Epithelial cell of esophagus (primary cell): ENCODE data around the gene GKAP1.
"Not testable (repeated sequence)": the region's sequence is repeated elsewhere in the genome, so short reads cannot be mapped to it uniquely, and the experiment has no call there.

ENCODE experiments used
- DNase-seq: peaks from one replicate; pipeline ENCODE4 v3.0.0; 2010; ENCODE audit warnings: low read depth
- H3K4me3 ChIP-seq: 2 replicates; pipeline ENCODE4 v1.5.1; 2011; ENCODE audit warnings: mild to moderate bottlenecking, low read length, control low read depth
- TF ChIP-seq, protein P1 (sequence below): IDR thresholded peaks from 2 replicates; pipeline ENCODE4 v1.5.1; 2011; ENCODE audit warnings: low read depth, mild to moderate bottlenecking, low read length, control low read depth, inconsistent platforms; ENCODE audit not compliant: insufficient read depth; ENCODE audit errors: missing control alignments

Gene GKAP1

DNA sequence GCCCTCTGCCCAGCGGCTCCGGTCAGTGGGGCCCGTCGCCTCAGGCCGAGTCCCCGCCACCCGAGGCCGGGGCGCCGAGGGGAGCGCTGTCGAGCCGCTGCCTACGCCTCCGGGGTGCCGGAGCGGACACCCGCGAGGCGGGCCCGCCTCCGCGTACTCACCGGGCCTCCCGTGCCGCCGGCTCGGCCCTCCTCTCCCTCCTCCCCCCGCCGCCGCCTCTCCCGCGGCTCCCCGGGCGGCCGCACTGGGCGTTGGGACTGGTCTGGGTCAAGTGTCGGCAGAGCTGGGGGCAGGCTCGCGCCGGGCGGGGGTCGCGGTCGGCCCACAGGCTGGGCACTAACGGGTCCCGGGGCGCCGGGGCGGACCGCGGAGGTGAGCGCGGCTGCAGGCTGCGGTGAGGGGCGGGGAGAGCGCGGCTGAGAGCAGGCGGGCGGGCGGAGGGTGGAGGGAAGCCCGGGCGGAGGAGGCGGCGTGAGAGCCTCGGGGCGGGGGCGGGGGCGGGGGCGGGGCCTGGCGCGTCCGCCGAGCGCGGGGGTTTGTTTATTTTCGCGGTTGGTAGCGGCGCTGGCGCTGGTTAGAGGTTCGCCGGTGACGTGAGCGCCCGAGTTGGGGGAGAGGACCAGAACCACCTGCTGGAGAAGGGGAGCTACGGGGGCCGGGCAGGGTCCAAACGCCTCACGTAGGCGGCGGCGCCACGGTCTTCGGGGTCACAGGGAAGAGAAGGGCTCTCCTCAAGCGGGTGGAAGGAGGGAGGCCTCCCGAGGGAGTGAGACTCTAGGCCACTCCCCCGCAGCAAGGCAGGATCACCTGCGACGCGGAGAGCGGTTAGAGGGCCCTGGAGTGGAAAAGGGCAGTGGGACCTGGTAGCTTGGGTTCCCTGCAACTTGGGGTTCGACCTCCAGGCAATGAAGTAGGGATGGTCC, at the start of gene GKAP1:
TSS of gene GKAP1 (minus strand) at position 414 of the 923 bp plus-strand sequence. CDS start 11,252 bp downstream, outside the sequence.
- peak within 1 kb of the TSS; percentile 48 for H3K4me3 ChIP-seq
- DNase-seq, result peak; percentile 63

DNA sequence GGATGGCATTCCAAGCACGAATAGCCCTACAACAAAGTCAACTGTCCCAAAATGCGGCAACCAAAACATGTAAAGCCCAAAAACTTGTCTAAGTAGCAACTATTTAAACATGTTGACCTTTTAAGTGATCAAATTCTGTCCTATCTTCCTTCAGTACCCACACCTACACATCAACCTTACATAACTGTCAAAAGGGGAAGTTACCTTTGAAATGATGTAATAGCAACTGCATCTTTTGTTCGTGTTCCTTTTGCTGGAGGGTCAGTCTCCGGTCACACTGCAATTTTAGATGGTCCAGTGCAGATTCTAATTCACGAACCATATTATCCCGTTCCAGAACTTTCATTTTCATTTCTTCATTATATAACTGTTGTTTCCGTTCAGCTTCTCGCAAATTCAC, 32.3 kb upstream of the GKAP1 start:
- not testable (repeated sequence) for DNase-seq, H3K4me3 ChIP-seq

DNA sequence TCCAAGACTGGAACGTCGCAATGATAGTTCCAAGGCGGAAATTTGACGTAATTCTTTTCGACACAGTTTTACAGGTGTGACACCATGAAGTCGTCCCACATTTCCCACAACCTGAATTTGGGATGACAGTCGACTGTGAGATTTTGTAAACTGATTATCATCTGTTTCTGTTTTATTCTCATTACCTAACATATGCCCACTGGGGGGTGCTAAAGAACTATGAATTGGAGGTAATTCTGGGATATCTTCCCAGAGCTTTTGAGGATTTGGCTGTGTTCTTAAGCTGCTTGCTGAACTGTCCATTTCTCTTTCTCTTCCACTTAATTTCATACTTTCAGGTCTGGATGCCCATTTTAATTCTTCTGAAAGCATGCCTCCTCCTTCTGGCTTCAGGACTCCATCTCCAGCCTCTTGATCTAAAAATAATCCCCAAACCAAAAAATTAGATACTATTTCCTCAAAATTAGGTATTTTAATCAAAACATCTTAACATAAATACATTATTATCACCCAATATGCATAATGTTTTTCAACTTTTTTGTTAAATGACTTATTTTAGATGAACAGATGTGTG, 19.6 kb upstream of the GKAP1 start:
- H3K4me3 ChIP-seq, result not testable (repeated sequence)

DNA sequence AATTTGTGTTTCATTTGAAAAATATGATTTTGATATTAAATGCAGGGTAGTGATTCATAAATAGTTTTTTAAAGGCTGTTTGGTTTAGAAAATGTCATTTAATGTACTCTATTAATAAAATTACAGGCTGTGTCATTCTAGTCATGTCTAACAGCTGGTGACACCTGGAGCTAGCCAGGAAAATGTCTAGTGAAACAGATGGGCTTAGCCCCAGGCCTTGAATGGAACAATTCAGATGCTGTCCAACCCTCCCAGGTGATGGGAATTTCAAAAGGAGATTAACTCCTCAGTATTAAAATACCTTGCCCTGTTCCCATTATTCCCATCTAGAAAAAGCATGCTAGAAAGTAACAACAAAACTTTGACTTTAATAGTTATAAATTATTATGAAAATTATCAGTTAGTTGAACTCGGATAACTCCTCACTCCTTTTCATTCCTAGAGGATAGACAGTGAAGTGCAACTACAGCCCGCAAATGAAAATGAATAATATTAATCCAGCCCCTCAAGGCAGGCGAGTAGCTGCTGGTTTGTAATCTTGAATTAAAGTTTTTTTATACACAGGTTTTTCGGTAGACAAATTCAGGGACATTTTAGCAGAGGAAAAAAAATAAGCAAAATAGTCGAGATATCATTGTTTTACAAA, 13.0 kb upstream of the GKAP1 start:
- TF ChIP-seq, protein P1, sequence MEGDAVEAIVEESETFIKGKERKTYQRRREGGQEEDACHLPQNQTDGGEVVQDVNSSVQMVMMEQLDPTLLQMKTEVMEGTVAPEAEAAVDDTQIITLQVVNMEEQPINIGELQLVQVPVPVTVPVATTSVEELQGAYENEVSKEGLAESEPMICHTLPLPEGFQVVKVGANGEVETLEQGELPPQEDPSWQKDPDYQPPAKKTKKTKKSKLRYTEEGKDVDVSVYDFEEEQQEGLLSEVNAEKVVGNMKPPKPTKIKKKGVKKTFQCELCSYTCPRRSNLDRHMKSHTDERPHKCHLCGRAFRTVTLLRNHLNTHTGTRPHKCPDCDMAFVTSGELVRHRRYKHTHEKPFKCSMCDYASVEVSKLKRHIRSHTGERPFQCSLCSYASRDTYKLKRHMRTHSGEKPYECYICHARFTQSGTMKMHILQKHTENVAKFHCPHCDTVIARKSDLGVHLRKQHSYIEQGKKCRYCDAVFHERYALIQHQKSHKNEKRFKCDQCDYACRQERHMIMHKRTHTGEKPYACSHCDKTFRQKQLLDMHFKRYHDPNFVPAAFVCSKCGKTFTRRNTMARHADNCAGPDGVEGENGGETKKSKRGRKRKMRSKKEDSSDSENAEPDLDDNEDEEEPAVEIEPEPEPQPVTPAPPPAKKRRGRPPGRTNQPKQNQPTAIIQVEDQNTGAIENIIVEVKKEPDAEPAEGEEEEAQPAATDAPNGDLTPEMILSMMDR, result peak; percentile 8
- not testable (repeated sequence) for H3K4me3 ChIP-seq, DNase-seq

More for the DNA sequence above, 19.6 kb upstream of the GKAP1 start:
- DNase-seq, result not testable (repeated sequence)

DNA sequence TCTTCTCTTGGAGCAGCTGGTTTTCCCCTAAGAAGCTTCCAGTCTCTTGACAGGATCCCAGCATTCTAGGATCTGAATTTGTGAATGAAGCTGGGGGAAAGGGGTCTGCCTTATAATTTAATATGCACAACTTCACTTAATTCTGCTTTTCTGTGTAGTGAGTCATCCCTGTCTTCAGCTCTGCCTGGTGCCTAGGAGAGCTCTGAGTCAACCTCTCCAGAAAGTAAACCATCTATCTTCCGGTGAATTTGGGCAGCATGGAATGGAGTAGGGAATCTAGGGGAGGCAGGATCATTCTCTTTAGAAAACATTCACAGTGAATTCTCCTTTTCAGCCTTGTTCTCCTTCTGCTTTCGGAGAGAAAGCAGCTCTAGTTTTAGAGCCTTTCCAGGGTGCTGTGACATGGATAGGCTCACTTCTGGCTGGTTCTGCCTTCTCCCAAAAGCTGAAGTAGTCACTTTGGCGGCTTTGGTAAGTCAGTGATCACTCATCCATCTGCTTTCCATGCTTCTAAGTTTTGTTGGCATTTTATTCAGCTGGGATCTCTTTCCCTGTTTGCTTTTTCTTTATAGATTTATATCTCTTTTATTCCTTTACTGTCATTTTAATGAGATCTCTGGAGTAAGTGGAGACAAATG, 7.5 kb upstream of the GKAP1 start:
- DNase-seq, result peak; percentile 45
- not testable (repeated sequence) for H3K4me3 ChIP-seq

DNA sequence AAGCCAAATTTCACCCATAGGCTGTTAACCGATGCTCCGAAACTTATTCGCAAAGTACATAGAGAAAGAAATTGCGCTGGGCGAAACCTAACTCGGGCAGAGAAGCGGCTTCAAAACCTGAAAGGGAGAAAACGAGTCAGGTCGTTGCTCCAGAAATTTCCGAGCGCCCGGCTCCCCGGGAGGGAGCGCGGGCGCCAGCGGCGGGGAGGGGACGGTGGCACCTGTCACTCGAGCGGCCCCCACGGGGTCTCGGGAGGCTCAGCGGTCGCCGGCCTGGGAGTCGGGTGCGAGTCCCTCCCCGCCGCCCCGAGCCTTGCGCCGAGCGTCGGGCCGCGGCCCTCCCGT, 586 bp downstream of the GKAP1 start:
- peak; percentile 3 for DNase-seq
- peak overlapping the region; percentile 48 for H3K4me3 ChIP-seq

DNA sequence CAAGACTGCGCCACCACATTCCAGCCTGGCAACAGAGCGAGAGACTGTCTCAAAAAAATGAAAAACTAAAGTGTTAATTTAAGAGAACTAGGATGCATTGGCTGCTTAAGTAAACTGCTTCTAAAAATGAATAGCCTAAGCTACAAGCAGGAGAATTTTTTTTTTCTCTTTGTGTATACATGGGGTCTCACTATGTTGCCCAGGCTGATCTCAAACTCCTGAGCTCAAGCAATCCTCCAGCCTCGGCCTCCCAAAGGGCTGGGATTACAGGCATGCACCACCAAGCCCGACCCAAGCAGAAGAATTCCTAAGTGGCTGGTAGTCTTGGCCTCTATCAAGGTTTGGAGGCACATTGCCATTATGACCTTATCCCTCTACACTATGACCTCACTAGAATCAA, 2.4 kb downstream of the GKAP1 start:
- H3K4me3 ChIP-seq, DNase-seq: not testable (repeated sequence)

DNA sequence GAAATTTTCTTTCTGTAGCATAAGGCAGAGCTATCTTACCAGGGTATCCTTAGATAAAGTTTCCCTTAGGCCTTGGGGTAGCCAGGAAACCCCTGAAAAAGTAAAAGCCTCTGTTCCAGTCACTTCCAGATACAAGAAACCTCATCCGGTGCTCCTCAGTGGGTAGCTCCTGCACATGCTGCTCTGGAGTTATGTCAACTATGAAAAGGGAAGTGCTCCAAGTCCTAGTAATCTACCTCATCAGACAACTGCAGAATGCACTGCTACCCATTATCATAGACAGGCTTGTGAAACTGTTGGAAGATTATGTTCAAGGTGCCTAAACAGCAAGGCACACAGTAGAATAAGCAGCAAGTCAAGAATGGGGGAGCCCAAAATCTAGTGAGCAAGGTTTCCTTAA, 8.4 kb downstream of the GKAP1 start:
- H3K4me3 ChIP-seq, DNase-seq: not testable (repeated sequence)

DNA sequence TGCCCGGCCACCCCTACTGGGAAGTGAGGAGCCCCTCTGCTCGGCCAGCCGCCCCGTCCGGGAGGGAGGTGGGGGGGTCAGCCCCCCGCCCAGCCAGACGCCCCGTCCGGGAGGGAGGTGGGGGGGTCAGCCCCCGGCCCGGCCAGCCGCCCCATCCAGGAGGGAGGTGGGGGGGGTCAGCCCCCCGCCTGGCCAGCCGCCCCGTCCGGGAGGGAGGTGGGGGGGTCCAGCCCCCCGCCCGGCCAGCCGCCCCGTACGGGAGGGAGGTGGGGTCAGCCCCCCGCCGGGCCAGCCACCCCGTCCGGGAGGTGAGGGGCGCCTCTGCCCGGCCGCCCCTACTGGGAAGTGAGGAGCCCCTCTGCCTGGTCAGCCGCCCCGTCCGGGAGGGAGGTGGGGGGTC, 13.1 kb downstream of the GKAP1 start:
- not testable (repeated sequence) for H3K4me3 ChIP-seq, DNase-seq

DNA sequence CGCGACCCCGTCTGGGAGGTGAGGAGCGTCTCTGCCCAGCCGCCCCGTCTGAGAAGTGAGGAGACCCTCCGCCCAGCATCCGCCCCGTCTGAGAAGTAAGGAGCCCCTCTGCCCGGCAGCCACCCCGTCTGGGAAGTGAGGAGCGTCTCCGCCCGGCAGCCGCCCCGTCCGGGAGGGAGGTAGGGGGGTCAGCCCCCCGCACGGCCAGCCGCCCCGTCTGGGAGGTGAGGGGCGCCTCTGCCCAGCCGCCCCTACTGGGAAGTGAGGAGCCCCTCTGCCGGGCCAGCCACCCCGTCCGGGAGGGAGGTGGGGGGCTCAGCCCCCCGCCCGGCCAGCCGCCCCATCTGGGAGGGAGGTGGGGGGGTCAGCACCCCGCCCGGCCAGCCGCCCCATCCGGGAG, 13.6 kb downstream of the GKAP1 start:
- not testable (repeated sequence) for DNase-seq, H3K4me3 ChIP-seq

DNA sequence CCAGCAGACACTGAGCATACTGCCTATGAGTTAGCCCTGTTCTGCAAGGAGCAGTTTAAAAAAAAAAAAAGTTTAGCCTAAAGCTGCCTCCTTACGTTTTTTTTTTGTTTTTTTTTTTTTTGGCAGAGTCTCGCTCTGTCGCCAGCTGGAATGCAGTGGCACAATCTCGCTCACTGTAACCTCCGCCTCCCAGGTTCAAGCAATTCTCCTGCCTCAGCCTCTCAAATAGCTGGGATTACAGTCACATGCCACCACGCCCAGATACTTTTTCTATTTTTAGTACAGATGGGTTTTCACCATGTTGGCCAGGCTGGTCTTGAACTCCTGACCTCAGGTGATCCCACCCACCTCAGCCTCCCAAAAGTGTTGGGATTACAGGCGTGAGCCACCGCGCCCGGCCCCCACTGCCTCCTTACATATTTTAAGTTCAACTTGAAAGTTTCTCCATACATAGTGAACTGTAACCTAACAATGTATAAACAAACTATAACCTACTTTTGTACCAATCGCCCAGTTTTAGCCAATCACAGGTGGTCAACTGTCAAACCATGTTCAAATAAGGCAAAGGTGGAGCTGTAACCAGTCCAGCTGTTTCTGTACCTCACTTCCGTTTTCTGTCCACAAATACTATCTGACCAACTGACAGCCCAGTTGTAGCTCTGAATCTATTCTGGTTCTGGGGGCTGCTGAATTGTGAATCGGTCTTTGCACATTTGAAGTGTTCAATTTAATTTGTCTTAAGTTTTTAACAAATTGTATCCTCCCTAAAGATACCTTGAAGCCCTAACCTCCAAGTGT, 17.1 kb downstream of the GKAP1 start:
- DNase-seq, result no peak
- H3K4me3 ChIP-seq, result no peak overlapping the region
- TF ChIP-seq, protein P1, result no peak
